CD4-positive, alpha-beta T cell treated with Interleukin-6 for 4 hours (primary cell): ENCODE results near the gene DOK6.

Experiments used
- DNase-seq: peaks from one replicate; pipeline ENCODE4 v3.0.0-alpha.2; 2020; ENCODE audit warnings: mixed read lengths

DOK6 gene

GRCh38 chr18:69755856-69756496 lies 355.3 kb downstream of the DOK6 start:
- peak; percentile 2 for DNase-seq

GRCh38 chr18:69757733-69758132 lies 357.0 kb downstream of the DOK6 start:
- no peak for DNase-seq

GRCh38 chr18:69758458-69758857 lies 357.8 kb downstream of the DOK6 start:
- DNase-seq = no peak

GRCh38 chr18:69759046-69759445 lies 358.4 kb downstream of the DOK6 start:
- no peak for DNase-seq

- DNase-seq = no peak
These were observed 362.3 kb downstream of the DOK6 start for GRCh38 chr18:69763002-69763401.

GRCh38 chr18:69763821-69764220 lies 363.1 kb downstream of the DOK6 start:
- no peak for DNase-seq

- no peak for DNase-seq
These were observed 369.6 kb downstream of the DOK6 start for GRCh38 chr18:69770238-69770637.

- DNase-seq = no peak
These were observed 374.1 kb downstream of the DOK6 start for GRCh38 chr18:69774831-69775230.

- DNase-seq = no peak
These were observed 376.6 kb downstream of the DOK6 start for GRCh38 chr18:69777248-69777647.

- no peak for DNase-seq
These were observed 378.0 kb downstream of the DOK6 start for GRCh38 chr18:69778680-69779079.

GRCh38 chr18:69780851-69781250 lies 380.2 kb downstream of the DOK6 start:
- DNase-seq = no peak

- DNase-seq = no peak
These were observed 384.1 kb downstream of the DOK6 start for GRCh38 chr18:69784815-69785214.

GRCh38 chr18:69785466-69785865 lies 384.8 kb downstream of the DOK6 start:
- no peak for DNase-seq

- no peak for DNase-seq
These were observed 385.7 kb downstream of the DOK6 start for GRCh38 chr18:69786427-69786826.

GRCh38 chr18:69787825-69788547 lies 387.3 kb downstream of the DOK6 start:
- no peak for DNase-seq

GRCh38 chr18:69789794-69790193 lies 389.1 kb downstream of the DOK6 start:
- DNase-seq = no peak

GRCh38 chr18:69790649-69791048 lies 390.0 kb downstream of the DOK6 start:
- no peak for DNase-seq

- DNase-seq = no peak
These were observed 395.1 kb downstream of the DOK6 start for GRCh38 chr18:69795791-69796190.

GRCh38 chr18:69804776-69805501 lies 404.3 kb downstream of the DOK6 start:
- no peak for DNase-seq

- DNase-seq = no peak
These were observed 407.7 kb downstream of the DOK6 start for GRCh38 chr18:69808399-69808798.

GRCh38 chr18:69813559-69813958 lies 412.9 kb downstream of the DOK6 start:
- no peak for DNase-seq

- DNase-seq = no peak
These were observed 414.2 kb downstream of the DOK6 start for GRCh38 chr18:69814861-69815385.

- no peak for DNase-seq
These were observed 416.8 kb downstream of the DOK6 start for GRCh38 chr18:69817335-69817940.
